A375 (cell line): ENCODE measurements around the gene MSH3. TPM values are rescaled to one million over a fixed set of nuclear protein-coding genes. Genes with fewer than 3 reads are reported as not detected.

Source experiments
- small RNA-seq: library from RNA; depleted of rRNA; stranded (forward); fragments of <200 nt; gene quantifications from one replicate; pipeline ENCODE3, GENCODE V24; 2014
- total RNA-seq: library from RNA; depleted of rRNA; stranded (reverse); fragments of >200 nt; shearing (Covaris generic); gene quantifications from 2 replicates; pipeline ENCODE4 v1.2.3, GENCODE V29; 2014; rRNA removed

The MSH3 gene
- 16.0 and 18.3 TPM in 2 replicates for total RNA-seq

DNA sequence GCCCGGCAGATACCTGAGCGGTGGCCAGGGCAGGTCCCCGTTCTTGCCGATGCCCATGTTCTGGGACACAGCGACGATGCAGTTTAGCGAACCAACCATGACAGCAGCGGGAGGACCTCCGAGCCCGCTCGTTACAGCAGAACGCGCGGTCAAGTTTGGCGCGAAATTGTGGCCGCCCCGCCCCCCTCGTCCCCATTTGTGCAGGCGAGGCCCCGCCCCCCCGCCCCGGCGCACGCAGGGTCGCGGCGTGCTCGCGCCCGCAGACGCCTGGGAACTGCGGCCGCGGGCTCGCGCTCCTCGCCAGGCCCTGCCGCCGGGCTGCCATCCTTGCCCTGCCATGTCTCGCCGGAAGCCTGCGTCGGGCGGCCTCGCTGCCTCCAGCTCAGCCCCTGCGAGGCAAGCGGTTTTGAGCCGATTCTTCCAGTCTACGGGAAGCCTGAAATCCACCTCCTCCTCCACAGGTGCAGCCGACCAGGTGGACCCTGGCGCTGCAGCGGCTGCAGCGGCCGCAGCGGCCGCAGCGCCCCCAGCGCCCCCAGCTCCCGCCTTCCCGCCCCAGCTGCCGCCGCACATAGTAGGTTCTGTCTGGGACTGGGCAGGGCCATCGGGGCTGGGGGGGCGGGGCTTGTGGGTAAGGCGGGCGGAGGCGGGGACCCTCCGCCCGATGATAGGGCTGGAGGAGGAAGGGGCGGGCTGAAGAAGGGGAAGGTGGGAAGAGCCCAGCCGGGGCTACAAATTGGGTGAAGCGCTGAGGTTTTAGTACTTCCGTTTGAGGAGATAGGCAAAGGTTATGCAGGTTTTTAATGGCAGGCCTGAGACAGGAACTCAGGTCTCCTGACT is at the start of gene MSH3, which contains the start of gene DHFR:
TSS of gene MSH3 (plus strand) at position 262 of the 840 bp plus-strand sequence. CDS start at position 338, 76 bp downstream.
TSS of gene DHFR (minus strand) at position 593 of the 840 bp plus-strand sequence. CDS start at position 99, 494 bp downstream.

Small RNA genes within 50 kb of the gene (small RNA-seq; reads per million reads assigned to genes)
- not detected for gene MTRNR2L2

Other genes starting within 250 kb of the MSH3 start
- gene ZFYVE16, start 246.6 kb upstream of the MSH3 start, total RNA-seq: 11.3 and 18.4 TPM in 2 replicates
- gene FAM151B, start 166.6 kb upstream of the MSH3 start, total RNA-seq: 1.9 and 2.6 TPM in 2 replicates
- gene ANKRD34B, start 84.4 kb upstream of the MSH3 start, total RNA-seq: not detected in 2 replicates
- gene DHFR, start 331 bp downstream of the MSH3 start, total RNA-seq: 43.7 and 44.9 TPM in 2 replicates